ENCODE data around the gene C2orf80. TPM values are rescaled to one million over a fixed set of nuclear protein-coding genes. Genes with fewer than 3 reads are reported as not detected.

Gene C2orf80
- total RNA-seq, 1 experiment from 2014 or later, result not detected

Other genes with a start within 250 kb of the C2orf80 start
- 7.7 and 8.4 TPM in 2 replicates for gene PLEKHM3, start 164.5 kb downstream of the C2orf80 start, total RNA-seq (2021)
- gene CRYGD, start 65.5 kb downstream of the C2orf80 start, total RNA-seq (2021), result not detected in 2 replicates
- not detected in 2 replicates for gene CRYGC, start 60.2 kb downstream of the C2orf80 start, total RNA-seq (2021)
- not detected in 2 replicates for gene CRYGB, start 43.9 kb downstream of the C2orf80 start, total RNA-seq (2021)
- not detected in 2 replicates for gene CRYGA, start 26.4 kb downstream of the C2orf80 start, total RNA-seq (2021)
- gene IDH1, start 65.0 kb upstream of the C2orf80 start, total RNA-seq (2021), result 193 and 227 TPM in 2 replicates
- 11.7 and 14.6 TPM in 2 replicates for gene PIKFYVE, start 76.2 kb upstream of the C2orf80 start, total RNA-seq (2021)
- not detected in 2 replicates for gene PTH2R, start 216.8 kb upstream of the C2orf80 start, total RNA-seq (2021)

Data from PC-9 (cell line).